GM12878 (cell line): ENCODE measurements around the gene PAX3. TPM values are rescaled to one million over a fixed set of nuclear protein-coding genes. Genes with fewer than 3 reads are reported as not detected.

Source experiments
- ATAC-seq: fragments of 200-7000 bp; cut with Tn5 transposase; 3 replicates; pipeline ENCODE4 v1.9.1; 2020; ENCODE audit warnings: mild to moderate bottlenecking, moderate library complexity
- BruUV-seq: library from RNA; stranded (reverse); fragments of 400-500 nt; replicated peaks from 2 replicates; lab custom pipeline; 2021; lab: Mats Ljungman, UMichigan
- CTCF ChIA-PET: fragments of 300-600 bp; sonication (Branson Sonifier 250); formaldehyde crosslinking; extraction: SDS; loops from one replicate; lab custom pipeline; 2021; ENCODE audit warnings: inconsistent platforms; lab: Yijun Ruan, JAX
- POLR2A ChIA-PET: fragments of 350-600 bp; formaldehyde crosslinking; extraction: SDS; loops from one replicate; lab custom pipeline; 2021; ENCODE audit warnings: inconsistent platforms; lab: Charles Lee
- RAD21 ChIA-PET: fragments of 300-600 bp; sonication (Branson Sonifier 250); formaldehyde crosslinking; loops from one replicate; lab custom pipeline; 2023; ENCODE audit warnings: antibody characterized with exemption; ENCODE audit not compliant: unreplicated experiment; lab: Charles Lee
- SMC1A ChIA-PET: fragments of 300-600 bp; sonication (Branson Sonifier 250); formaldehyde crosslinking; loops from one replicate; lab custom pipeline; 2023; ENCODE audit not compliant: unreplicated experiment, uncharacterized antibody; lab: Charles Lee
- DNase-seq: peaks from one replicate; pipeline ENCODE4 v3.0.0-alpha.2; 2011; ENCODE audit warnings: low read depth, low spot score
- FAIRE-seq: peaks from 3 replicates; lab custom pipeline; 2011; peaks lifted over from hg19 to GRCh38; lab: Jason Lieb, UNC
- H2AFZ ChIP-seq: 2 replicates; pipeline ENCODE4 v1.6.0; 2011; ENCODE audit warnings: low read depth, low read length, control low read depth; ENCODE audit not compliant: control insufficient read depth
- H3K27ac ChIP-seq: 2 replicates; pipeline ENCODE4 v1.5.1; 2011; ENCODE audit warnings: control low read depth; ENCODE audit not compliant: control insufficient read depth, insufficient read depth
- H3K27me3 ChIP-seq, 2 experiments: replicated peaks in 1 of 2; 2 replicates each; pipeline versions ENCODE4 v1.6.0 to v1.6.1; 2011; ENCODE audit warnings: low read length in 1 of 2; ENCODE audit not compliant: control insufficient read depth in 2 of 2, insufficient read depth in 2 of 2
- H3K36me3 ChIP-seq, 2 experiments: 2 replicates each; pipeline ENCODE4 v1.5.1; 2011; ENCODE audit warnings: low read length in 1 of 2; ENCODE audit not compliant: control insufficient read depth in 2 of 2, insufficient read depth in 2 of 2
- H3K4me1 ChIP-seq: 2 replicates; pipeline ENCODE4 v1.6.1; 2011; ENCODE audit warnings: mild to moderate bottlenecking, low read length, moderate library complexity, mixed read lengths; ENCODE audit not compliant: control insufficient read depth, insufficient read depth
- H3K4me2 ChIP-seq: 2 replicates; pipeline ENCODE4 v1.6.0; 2011; ENCODE audit warnings: control low read depth; ENCODE audit not compliant: control insufficient read depth, insufficient read depth
- H3K4me3 ChIP-seq: fragments of 200-600 bp; sonication (generic); 2 replicates; pipeline ENCODE4 v1.5.1; 2016
- H3K79me2 ChIP-seq: 2 replicates; pipeline ENCODE4 v1.6.0; 2011; ENCODE audit warnings: low read length; ENCODE audit not compliant: control insufficient read depth, insufficient read depth
- H3K9ac ChIP-seq: 2 replicates; pipeline ENCODE4 v1.8.0; 2011; ENCODE audit warnings: low read length, control low read depth, mixed read lengths; ENCODE audit not compliant: control insufficient read depth, insufficient read depth
- H3K9me3 ChIP-seq: replicated peaks from 3 replicates; pipeline ENCODE4 v1.5.1; 2011; ENCODE audit warnings: mild to moderate bottlenecking, low read length; ENCODE audit not compliant: control insufficient read depth, insufficient read depth
- H4K20me1 ChIP-seq: 2 replicates; pipeline ENCODE4 v1.6.0; 2011; ENCODE audit not compliant: control insufficient read depth, insufficient read depth
- FOXM1 ChIP-seq: IDR thresholded peaks from 2 replicates; pipeline ENCODE4 v1.6.1; 2012; ENCODE audit warnings: low read depth, mild to moderate bottlenecking, inconsistent platforms, low read length, moderate library complexity
- MAX ChIP-seq: IDR thresholded peaks from 2 replicates; pipeline ENCODE4 v1.6.1; 2012; ENCODE audit warnings: low read depth, low read length, improper control_type of control experiment
- PBX3 ChIP-seq: IDR thresholded peaks from 2 replicates; pipeline ENCODE4 v1.6.1; 2011; ENCODE audit warnings: mild to moderate bottlenecking, low read depth, low read length, moderate library complexity; ENCODE audit not compliant: insufficient replicate concordance
- SIN3A ChIP-seq: IDR thresholded peaks from 2 replicates; pipeline ENCODE4 v1.6.1; 2012; ENCODE audit warnings: low read depth, low read length, improper control_type of control experiment
- SRF ChIP-seq, 2 experiments: IDR thresholded peaks; 2 replicates each; pipeline ENCODE4 v1.6.1; 2011; ENCODE audit warnings: low read depth in 2 of 2, low read length in 2 of 2, mild to moderate bottlenecking in 1 of 2, moderate library complexity in 1 of 2
- TBL1XR1 ChIP-seq: IDR thresholded peaks from 2 replicates; pipeline ENCODE4 v1.6.1; 2012; ENCODE audit warnings: low read depth, low read length, improper control_type of control experiment
- ZBTB33 ChIP-seq: fragments of 450-650 bp; IDR thresholded peaks from 2 replicates; pipeline ENCODE4 v1.6.1; 2017; ENCODE audit warnings: mild to moderate bottlenecking
- ZBTB4 ChIP-seq: fragments of 450-650 bp; formaldehyde crosslinking; IDR thresholded peaks from 2 replicates; pipeline ENCODE4 v1.4.0; 2022; ENCODE audit warnings: mild to moderate bottlenecking, moderate library complexity
- in situ Hi-C: fragments of 300-500 bp; cut with MboI; formaldehyde crosslinking; loops from 9 replicates; pipeline ENCODE4 v1.14.3; 2018; ENCODE audit warnings: mixed read lengths
- intact Hi-C: fragments of 100-400 bp; cut with micrococcal nuclease; formaldehyde crosslinking; loops from one replicate; pipeline ENCODE4 v1.14.2; 2022; ENCODE audit not compliant: unreplicated experiment
- polyA plus RNA-seq, 11 experiments: library from polyadenylated mRNA; depleted of rRNA in 4 of 11; unstranded in 6 of 11; stranded (reverse) in 5 of 11; fragments of >200 nt; fragmentation: Nextera tagmentation in 4 of 11; fragmentation: Illumina TruSeq in 1 of 11; extraction: Ambion mirVana in 4 of 11; extraction: Trizol in 1 of 11; gene quantifications; 1 replicate in 1 of 11; 2 replicates in 10 of 11; pipeline versions ENCODE4 v1.2.1 to v1.2.3, GENCODE V29; 2011 to 2016; ENCODE audit warnings: inconsistent platforms in 2 of 11, missing spikeins in 2 of 11, low read depth in 1 of 11
- total RNA-seq, 4 experiments: library from RNA; depleted of rRNA in 3 of 4; stranded (reverse); fragments of >200 nt in 3 of 4; fragmentation: Illumina TruSeq in 1 of 4; extraction: Trizol in 1 of 4; gene quantifications; 2 replicates each; pipeline versions ENCODE4 v1.2.1 to v1.2.3, GENCODE V29; 2013 to 2021

PAX3 gene
- total and polyA plus RNA-seq, 10 of the 15 experiments (the other 5 are each of a cell fraction or from before 2014, with no cell fraction given), result not detected

DNA sequence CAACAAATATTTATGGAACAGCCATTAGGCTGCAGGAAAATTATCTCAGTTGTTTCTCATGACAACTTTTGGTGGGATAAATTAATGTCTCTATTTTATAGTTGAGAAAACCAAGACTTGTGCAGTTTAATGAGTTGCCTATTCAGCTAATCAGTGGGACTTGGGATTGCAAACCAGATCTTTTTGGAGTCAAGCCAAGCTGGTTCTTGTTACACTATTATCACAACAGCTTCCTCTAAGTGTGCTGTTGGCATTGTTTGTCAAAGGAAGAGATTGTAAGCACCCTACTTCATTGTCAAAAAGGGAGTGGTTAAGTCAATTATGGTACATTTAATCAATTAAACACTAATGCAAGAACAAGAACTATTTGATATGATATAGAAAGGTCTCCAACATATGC is 119.2 kb downstream of the PAX3 start:
- DNase-seq, result no peak
- Histone ChIP-seq H3K27ac (no peak overlapping the region), H2AFZ (no peak overlapping the region), H3K4me2 (no peak overlapping the region), H3K36me3 (no peaks in the 10 kb centered on the region), H3K27me3 (no peaks in the 10 kb centered on the region; a peak in 1 of 4 replicates), H3K9ac (no peak overlapping the region), H4K20me1 (no peaks in the 10 kb centered on the region), H3K4me3 (no peak overlapping the region), H3K9me3 (no peaks in the 10 kb centered on the region), H3K4me1 (no peaks in the 10 kb centered on the region), H3K79me2 (no peaks in the 10 kb centered on the region)
- TF ChIP-seq PBX3 (no peak), ZBTB33 (no peak), SIN3A (no peak), SRF (IDR thresholded peaks at IDR 0.05; ENCODE audit: low read depth in 2 of 2, low read length in 2 of 2) (no peak), TBL1XR1 (no peak), MAX (no peak), FOXM1 (no peak), ZBTB4 (CRISPR knock-in tag) (no peak)
- CTCF ChIA-PET, result interaction anchor here (0.7 kb wide), 1 partner anchor 21 kb away, joined by 3 read pairs; no protein-coding TSS in a partner anchor
- BruUV-seq, result no TSS peak
- RAD21 ChIA-PET, result no interaction called here
- POLR2A ChIA-PET, result no interaction called here
- FAIRE-seq, result no peak
- ATAC-seq, result no peak
- SMC1A ChIA-PET, result no interaction called here
- in situ Hi-C loops, result no loop called here
- intact Hi-C loops, result no loop called here
